GM12892 (cell line): ENCODE measurements around the gene MACIR.

Experiments
- DNase-seq: peaks from one replicate; pipeline ENCODE4 v3.0.0; 2011; ENCODE audit not compliant: insufficient read length
- FAIRE-seq: peaks from 2 replicates; lab custom pipeline; 2011; peaks lifted over from hg19 to GRCh38; lab: Jason Lieb, UNC
- POLR2A ChIP-seq: IDR thresholded peaks from 2 replicates; pipeline ENCODE4 v1.6.1; 2011; ENCODE audit warnings: low read depth, low read length, control low read depth
- POLR2AphosphoS5 ChIP-seq: IDR thresholded peaks from 2 replicates; pipeline ENCODE4 v1.6.1; 2011; ENCODE audit warnings: low read depth, low read length, control low read depth
- TAF1 ChIP-seq: IDR thresholded peaks from 2 replicates; pipeline ENCODE4 v1.6.1; 2011; ENCODE audit warnings: low read depth, mild to moderate bottlenecking, control low read depth, low read length, borderline replicate concordance

MACIR gene

DNA sequence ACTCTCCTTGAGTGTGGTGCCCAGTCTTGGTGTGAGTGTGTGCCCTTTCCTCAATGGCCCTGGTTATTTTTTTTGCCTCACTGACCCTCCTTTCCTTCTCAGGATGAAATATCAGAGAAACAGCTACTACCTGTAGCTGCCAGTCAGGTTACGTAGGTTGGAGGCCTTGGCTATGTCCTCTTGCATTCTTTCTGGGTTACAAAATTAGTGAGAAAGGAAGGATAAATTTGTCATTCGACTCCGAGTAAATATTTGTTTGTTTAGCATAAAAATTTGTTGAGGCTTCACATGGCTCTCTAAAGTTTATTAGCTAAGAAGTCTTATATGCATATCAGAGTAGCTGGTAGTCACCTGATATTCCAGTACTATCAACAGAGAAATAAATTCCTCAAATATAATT is 15.4 kb downstream of the MACIR start:
- DNase-seq (no peak), FAIRE-seq (no peak)
- TF ChIP-seq POLR2A: no peak
- no peak for TF ChIP-seq TAF1
- TF ChIP-seq POLR2AphosphoS5: no peak

DNA sequence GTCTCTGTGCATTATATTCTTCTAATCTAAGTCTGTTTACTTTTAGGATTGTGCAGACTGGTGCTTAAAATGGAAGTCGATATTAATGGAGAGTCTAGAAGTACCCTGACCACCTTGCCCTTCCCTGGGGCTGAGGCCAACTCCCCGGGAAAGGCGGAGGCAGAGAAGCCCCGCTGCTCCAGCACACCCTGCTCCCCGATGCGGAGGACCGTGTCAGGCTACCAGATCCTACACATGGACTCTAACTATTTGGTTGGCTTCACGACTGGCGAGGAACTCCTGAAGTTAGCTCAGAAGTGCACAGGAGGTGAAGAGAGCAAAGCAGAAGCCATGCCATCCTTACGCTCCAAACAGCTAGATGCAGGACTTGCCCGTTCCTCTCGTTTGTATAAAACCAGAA is 17.3 kb downstream of the MACIR start:
- TF ChIP-seq TAF1 (no peak), POLR2A (no peak), POLR2AphosphoS5 (no peak)
- FAIRE-seq: no peak
- no peak for DNase-seq

DNA sequence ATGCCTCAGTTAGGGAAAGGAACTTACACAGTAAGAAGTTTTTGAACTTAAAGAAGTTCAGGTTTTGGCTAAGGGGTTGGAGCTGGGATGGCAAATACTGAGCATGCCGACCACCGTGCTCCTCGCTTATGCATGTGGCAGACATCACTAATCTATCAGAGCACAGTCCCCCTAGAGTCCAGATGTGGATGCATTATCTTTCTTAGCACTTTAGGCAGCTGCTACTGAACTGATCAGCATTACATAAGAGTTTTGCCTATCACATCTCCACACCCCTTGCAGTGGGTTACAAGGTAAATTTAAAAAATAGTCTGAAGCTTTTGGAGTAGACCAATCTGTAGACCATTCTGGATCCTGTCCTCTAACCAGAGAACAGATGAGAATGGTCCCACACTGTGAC is 22.4 kb downstream of the MACIR start:
- FAIRE-seq (no peak), DNase-seq (no peak)
- TF ChIP-seq TAF1: no peak
- no peak for TF ChIP-seq POLR2AphosphoS5
- no peak for TF ChIP-seq POLR2A

DNA sequence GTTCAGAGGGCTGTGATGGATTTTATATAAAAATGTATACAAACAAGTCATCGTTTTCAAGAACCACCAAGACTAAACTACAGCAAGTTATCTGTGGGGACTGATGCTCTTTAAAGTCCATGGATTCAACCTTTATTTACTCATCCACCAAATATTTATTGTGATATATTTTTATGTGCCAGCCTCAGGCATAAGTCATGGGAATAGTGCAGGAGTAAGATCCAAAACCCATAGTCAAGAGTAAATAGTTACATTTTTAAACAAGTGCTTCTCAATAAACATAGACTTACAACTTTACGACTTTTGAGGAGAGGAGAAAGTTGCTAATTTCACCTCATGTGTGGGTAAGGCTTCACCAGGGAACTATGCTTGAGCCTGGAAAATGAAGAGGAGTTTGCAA is 24.6 kb downstream of the MACIR start:
- TF ChIP-seq POLR2A (no peak), POLR2AphosphoS5 (no peak), TAF1 (no peak)
- DNase-seq: no peak
- no peak for FAIRE-seq

DNA sequence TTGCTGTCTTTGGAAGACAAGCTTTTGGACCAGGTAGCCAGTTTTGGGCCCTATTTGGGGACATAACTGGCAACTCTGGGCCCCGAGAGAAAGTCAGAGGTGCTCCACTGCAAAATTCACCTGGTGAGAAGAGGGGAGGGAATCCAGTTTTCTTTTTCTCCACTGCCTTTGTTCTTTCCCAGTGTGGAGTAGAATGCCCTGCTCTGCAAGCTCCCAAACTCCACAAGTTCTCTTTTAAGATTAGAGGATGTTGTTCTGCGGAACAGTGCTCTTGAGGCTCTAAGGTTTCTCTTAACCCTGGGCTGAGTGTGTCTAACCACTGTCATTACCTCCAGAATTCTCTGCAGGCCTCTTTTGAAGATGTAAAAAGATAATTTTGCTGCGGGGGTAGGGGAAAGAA is 25.3 kb downstream of the MACIR start:
- DNase-seq: no peak
- no peak for FAIRE-seq

DNA sequence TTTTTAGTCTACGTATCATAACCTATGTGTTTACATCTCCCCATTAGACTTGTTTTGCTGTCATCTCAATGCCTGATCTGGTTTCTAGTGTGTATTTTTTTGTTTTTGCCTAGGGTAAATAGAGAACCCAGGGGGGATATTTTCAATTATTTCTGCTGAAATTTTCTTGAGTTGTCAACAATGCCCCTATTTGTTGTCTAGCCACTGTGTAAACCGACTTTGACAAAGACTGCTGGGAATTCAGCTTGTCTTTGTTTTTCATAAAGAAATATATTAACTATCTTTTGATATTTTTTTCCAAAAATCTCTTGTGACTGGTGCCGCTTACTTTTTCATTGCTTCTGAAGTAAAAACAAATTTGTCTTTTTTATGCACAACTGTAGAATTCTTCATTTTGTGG is 28.1 kb downstream of the MACIR start:
- TF ChIP-seq POLR2A (no peak), POLR2AphosphoS5 (no peak), TAF1 (no peak)
- no peak for DNase-seq

More for the DNA sequence above, 25.3 kb downstream of the MACIR start:
- no peak for TF ChIP-seq POLR2AphosphoS5
- no peak for TF ChIP-seq TAF1
- TF ChIP-seq POLR2A: no peak

DNA sequence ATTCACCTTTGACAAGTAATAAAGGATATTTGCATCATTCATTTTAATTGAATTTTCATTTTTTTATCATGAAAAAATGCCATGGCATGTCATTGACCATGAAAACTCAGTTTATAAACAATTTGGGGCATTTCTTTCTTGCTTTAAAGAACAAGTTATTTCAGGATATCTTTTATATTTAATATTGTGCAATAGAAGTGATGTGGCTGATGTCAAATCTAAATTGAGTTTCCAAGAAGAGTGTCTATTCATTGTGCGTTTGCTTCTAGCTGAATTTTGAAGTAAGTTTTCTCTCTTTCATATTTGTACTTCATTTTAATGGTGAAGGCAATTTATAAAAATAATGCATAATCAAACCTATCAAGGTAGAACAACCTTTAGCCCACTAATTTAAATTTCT is 30.5 kb downstream of the MACIR start:
- DNase-seq (no peak), FAIRE-seq (no peak)
- no peak for TF ChIP-seq POLR2AphosphoS5
- no peak for TF ChIP-seq TAF1
- no peak for TF ChIP-seq POLR2A

More for the DNA sequence above, 28.1 kb downstream of the MACIR start:
- no peak for FAIRE-seq

DNA sequence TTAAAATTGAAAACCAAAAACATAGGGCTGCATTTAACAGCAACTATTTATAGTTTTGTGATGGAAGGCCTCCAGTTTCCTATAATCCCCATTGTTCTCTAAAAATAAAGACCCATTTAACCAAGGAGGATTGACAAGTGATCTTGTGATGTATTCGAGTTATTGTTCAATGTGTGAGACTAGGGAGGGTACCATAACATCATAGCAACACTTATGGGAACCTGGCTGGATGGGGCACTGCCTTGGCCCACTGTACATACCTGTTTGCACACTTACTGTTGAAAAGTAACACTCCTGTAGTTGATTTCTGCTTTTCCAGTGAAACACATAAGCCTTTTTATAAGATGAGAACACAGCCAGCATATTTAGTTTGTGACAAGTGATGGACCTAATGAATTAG is 32.3 kb downstream of the MACIR start:
- TF ChIP-seq POLR2AphosphoS5 (no peak), POLR2A (no peak), TAF1 (no peak)
- FAIRE-seq (peak; percentile 48), DNase-seq (no peak)

DNA sequence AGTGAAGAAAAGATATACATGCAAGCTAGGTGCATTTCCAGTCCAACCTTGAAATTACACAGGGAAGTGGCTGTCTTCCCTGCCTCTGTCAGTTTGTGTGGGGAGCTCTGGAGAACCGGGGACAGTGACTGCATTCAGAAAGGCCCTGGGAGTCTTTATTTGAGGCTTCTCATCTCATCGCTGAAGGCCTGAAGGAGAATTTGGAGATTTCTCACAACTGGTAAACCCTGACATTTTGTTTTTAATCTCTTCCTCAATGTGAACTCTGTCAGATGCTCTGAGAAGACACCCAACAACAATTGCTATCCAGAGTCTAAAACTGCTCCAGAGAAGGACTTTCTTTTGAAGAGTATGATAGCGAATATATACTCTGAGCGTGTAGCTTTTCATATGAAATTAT is 33.0 kb downstream of the MACIR start:
- no peak for FAIRE-seq
- TF ChIP-seq POLR2AphosphoS5 (no peak), TAF1 (no peak), POLR2A (no peak)
- DNase-seq: no peak

DNA sequence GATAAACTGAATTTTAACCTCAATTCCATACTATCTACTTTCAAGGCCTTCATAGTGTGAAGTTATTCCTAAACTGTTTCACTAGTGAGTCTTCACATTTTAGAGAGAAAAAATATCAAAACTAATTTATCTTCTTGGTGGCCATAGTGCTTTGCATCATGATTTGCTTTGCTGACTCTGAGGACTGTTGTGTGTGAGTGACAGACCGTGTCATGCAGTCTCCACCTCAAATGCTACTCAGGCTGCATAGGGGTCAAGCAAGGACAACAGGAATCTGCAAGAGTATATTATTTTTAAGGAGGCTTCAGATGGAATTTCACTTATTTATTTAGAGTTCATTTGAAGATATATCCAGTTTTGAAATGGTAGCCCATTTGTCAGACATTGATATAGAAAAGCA is 34.5 kb downstream of the MACIR start:
- TF ChIP-seq POLR2AphosphoS5 (no peak), TAF1 (no peak), POLR2A (no peak)
- FAIRE-seq (no peak), DNase-seq (no peak)

DNA sequence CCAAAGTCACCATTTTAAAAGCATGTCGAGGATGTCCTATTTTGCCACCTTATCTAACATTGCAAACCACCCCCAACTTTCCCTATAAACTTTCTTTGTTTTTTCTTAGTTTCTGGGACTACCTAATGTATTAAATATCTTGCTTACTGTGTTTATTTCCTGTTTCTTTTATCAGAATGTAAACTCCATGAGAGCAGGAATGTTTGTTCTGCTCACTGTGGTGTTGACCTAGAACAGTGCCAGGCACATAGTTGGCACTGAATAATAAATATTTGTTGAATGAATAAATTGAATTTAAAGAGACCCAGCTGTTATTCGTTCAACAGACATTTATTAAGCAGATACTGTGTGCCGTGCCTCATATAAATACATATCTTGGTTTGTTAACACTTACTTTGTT is 35.2 kb downstream of the MACIR start:
- DNase-seq (no peak), FAIRE-seq (no peak)
- TF ChIP-seq POLR2A (no peak), TAF1 (no peak), POLR2AphosphoS5 (no peak)

DNA sequence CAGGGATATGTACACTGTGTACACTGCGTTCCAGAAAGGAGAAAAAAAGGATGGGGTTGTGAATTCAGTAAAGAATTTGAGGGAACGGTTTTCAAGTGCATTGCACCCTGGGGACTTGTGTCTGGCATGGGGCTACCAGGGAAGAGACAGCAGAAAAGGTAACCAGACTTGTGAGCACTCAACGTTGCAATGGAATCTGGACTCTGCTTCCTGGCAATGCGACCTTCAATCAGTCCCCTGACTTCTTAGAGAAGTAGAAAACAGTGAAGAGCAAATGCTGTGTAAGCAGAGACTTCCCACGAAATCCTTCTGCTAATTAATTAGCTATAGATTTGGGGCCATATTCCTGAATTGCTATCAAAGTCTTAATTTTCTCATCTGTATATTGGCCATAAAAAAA is 36.3 kb downstream of the MACIR start:
- FAIRE-seq: no peak
- TF ChIP-seq POLR2AphosphoS5 (no peak), POLR2A (no peak)
- no peak for DNase-seq

DNA sequence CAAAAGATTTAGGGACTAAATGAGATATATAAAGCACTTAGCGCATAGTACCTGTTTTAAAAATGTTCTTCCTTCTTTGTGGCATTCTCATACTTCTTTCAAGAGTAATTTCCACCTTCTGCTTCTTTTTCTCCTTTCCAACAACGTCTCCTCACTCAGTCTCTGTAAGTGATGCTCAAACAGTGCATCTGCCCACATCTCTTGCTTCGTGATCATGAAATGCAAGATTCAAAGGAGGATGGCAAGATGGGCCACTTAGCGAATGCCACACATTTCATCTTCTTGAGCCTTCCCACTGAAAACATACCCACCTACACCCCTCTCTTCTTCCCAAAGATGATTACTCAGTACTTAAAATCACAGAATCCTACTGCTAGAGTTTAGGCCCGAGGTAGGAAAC is 36.9 kb downstream of the MACIR start:
- no peak for TF ChIP-seq POLR2A
- FAIRE-seq: no peak
- DNase-seq: no peak
